HG03460 (cell line): ENCODE measurements around the gene KCNK10.

ENCODE experiments used
- ATAC-seq: cut with Tn5 transposase; IDR thresholded peaks from one replicate; pipeline ENCODE4 v1.9.1; 2021; ENCODE audit not compliant: unreplicated experiment

KCNK10 gene

DNA sequence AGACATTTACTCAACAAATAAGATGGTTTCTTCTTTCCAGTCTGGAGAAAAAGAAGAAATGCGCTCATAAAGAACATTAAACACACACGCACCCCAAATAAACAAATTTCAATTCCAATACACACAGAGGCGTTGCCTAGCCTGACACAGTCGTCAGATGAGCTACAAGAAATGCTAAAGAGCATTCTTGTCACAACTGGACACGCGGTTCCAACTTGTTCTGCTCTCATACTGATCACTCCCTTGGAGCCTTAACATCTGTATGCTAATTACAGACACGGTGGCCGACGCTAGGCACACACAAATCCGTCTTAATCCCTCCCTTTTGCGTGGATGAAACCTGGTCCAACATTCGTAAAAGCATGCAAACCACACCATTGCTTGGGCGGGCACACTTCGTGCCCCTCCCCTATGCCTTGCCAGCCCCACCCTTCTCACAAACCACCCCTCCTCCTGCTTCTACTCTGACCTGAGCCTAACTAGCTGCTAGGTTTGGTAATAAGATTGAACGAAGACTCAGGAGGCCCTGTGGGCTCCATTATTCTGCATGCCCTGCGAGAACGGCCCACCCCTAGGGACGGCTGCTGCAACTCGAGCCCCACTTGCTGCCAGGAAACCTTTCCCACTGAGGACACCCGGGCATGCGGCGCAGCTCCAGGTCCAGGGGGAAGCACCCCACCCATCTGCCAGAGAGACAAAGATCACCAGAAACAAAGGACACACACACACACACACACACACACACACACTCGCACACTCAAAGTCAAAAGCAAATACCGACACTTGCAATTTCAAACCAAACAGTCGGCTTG, 1.2 kb downstream of the KCNK10 start:
- ATAC-seq = no peak

DNA sequence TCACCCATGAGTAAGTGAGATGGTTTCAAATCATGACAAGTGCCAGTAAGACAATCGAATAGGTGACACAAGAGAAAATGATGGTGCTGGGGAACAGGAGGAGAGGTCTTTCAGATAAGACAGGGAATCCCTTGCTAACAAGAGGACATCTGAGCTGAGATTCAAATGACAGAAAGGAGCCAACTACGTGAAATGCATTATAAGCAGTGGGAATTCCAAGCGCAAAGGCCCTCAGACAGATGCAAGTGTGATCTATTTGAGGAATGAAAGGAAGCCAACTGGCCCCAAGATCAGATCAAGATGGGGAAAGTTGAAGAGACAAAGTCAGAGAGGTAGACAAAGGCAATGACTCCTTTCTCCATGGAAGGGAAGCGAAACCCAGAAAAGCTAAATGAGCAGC, 4.7 kb downstream of the KCNK10 start:
- no peak for ATAC-seq

DNA sequence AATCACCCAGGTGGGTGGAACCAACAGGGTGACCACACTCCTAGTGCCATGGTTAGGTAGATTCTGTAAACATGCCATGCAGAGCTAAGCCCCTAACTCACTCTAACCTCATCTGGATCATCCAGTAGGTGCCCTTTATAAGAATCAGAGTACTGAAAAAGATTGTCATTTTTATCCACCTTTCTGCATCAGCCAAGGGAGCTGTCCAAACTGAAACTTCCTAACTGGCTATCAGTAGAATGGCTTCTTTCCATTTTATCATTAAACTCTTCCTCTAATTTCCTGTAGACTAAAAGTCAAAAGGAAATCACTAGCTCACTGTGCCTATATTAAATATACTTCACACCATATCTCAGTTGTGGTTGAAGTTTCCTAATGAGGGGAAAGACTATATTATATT, 6.5 kb downstream of the KCNK10 start:
- no peak for ATAC-seq

DNA sequence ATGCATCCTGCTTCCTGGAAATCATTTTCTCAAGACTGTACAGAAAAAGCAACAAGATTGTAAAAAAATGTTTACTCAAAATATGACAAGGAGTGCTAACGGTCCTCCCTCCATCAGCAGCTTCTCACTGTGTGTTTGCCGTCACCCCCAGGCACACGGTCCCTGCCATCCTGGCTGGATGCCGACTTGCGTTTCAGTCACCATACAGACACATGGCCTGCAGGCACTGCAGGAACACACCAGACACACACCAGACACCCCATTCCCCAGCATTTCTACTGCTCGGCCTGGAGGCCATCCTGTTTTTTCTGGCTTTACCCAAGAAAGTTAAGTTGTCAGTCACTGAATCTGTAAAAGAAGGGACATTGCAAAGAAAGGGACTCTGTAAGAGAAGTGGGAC, 10.8 kb downstream of the KCNK10 start:
- ATAC-seq = no peak

DNA sequence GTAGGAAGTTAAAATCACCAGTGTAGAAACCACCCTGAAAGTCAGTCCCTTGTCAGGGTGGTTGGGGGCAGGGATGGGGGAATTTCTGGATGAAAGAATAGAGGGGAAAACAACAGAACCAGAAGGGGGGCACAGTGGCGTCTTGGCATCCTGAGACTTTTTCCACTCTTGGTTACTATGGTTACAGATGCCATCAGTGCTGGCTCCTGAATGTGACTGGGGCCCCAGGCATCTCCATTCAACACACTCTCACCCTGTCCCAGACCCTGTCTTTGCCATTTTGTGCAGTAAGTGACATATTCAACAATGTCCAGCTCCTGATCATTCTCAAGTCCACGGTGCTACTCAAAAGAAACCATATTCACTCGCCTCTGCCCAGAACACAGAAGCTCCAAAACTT, 11.3 kb downstream of the KCNK10 start:
- ATAC-seq = no peak

DNA sequence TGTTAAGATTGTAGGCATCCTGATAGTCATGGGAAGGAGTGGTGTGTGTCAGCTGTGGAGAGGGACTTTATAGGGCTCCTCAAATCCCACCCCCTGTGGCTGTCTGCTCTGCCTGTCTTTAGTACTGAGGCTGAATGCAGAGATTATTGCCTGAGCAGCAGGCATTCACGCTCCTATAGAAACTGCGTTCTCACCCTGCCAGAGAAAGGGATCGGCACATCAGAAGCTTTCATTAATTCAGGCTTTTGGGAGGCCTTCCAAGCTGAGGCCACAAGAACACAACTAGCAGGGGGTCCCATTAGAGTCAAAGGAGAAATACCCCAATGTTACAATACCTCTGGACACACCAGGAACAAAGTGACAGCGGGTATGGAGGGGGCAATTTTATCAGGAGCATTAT, 12.6 kb downstream of the KCNK10 start:
- no peak for ATAC-seq

DNA sequence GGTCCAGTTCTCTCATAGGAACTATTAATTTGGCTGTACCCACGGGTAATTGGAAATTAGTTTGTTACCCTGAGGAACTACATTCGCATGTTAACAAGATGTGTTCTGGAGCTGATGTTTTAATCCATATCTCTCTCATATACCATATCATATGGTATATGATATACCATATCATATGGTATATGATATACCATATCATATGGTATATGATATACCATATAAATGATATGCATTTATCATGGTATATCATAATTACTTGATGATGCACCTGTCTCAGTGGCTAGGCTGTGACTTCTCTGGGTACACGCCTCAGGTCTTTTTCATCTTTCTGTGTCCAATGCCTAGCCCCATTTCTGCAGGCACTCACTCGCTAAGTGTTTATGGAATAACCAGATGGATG, 13.0 kb downstream of the KCNK10 start:
- ATAC-seq = no peak

DNA sequence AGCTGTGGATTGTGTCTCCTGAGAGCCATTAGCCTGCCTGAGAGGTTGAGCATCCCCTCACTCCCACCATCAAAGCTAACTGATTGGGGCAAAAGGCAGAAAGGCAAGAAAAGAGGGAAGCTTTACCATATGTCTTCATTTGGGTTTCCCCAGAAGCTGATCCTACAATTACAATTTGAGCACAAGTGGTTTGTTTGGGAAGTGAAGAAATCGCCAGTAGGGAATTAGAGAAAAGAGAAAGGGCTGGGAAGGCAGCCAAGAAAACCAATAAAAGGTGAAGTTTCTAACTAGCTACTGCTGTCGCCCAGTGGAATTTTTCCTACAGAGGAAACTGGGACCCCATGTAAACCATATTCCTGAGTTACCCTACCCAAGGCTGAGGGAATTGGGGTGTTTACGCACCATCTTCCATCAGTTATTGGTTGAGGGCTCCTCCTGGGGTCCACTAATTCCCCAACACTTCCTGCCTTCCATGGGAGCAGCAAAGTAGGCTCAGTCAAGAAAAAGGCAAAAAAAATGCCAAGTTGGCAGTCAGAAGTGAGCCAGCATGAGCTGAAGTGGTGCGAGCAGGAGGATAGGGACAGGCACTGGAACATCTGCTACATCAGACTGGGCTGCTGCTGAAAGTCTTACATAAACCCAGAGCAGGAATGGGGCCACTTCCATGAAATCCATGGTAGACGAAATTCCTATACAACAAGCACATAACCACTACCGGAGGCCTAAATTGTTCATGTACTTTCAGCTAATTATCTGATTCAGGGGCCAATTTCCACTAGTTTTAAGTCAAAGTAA, 17.3 kb downstream of the KCNK10 start:
- ATAC-seq = no peak

DNA sequence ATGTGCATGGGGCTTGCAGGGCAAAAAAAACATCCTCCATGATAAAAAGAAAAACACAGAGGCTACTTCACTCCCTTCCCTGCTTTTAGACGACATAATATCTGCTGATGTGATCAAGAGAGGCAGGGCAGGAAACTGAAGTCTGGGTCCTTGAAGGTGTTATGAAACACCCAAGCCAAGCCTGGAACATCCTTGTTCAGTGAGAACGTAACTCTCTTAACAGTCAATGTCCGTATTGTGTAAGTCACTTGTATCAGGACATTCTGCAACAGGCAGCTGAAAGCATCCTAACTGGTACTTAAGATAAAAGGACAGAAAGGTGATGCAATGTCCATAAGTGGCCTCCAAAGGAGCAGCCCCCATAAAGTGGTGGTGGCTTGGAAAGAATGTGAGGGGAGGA, 20.0 kb downstream of the KCNK10 start:
- ATAC-seq = no peak

DNA sequence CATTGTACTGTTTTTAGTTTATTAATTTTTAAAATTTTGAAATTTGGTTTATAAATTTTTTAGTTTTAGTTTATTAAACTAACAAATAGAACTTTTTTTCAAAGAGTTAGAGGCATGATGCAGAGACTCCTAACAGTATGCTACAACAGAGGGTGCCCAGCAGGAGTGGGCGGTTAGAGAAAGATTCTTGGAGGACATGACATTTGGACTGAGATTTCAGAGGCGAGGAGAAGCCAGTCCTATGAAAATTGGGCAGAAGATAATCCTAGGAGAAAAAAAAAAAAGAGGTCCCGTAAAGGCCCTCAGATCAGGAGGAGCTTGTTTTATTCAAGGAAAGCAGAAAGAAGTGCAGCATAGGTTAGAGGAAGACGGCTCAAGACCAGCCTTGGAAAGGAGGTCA, 21.7 kb downstream of the KCNK10 start:
- no peak for ATAC-seq

DNA sequence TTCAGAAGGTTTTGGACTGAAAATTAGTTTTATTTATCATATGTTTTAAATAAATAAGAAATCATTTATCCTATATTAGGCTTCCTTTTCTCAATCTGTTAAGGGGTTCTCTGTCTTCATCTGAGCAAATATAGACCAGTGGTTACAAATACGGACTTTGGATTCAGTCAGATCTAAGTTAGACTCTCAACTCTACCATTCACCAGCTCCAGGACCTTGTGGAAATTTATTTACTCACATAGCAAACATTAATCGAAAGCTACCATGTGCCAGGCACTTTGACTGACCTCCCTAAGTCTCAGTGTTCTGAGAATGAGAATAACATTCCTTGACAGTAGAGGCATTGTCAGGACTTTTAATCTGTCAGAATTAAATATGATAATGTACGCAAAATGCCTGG, 22.3 kb downstream of the KCNK10 start:
- ATAC-seq = no peak

DNA sequence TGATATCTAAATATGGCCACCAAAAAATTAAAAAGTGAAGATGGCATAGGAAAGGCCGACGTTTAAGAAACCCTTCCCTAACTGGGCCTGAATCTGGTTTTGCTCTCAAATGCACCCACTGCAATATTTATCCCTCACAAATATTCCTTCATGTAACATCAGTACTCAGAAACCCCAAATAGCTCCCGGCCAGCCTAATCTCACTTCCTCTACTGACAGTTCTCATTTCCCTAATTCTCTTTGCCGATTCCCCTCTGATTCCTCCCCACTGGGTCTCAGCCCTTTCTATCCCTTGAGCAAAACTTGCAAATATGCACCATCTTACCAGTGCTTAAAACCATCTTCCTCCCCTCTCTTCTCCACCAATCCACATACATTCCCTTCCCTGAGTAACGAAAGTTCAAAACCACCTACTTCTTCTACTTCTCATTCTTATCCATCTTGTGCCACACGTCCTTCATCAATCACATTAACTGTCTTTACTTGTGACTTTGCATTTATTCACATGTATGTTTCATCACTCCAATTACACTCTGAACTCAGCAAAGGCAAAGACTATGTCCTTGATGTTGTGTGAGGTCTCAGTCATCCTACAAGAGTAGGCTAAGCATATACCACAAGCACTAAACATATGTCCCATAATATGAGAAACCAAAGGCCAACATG, 23.1 kb downstream of the KCNK10 start:
- no peak for ATAC-seq

DNA sequence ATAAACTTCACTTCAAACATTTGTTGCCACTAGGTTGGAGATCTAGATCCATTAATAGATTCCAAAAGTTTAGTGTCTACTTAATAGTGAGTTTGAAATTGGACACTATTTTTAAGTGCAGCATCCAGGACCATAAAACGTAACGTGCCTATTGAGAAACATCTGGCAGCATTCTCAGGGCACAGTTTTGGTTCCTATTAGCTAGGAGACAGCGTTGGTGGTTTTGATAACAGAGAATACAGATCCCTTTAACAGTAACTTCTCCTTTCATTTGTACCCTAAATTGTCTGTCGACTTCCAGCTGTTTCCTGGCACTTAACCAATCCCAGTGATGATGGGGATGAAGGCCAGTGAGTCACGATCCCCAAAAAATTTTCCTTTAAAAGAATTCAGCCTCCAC, 25.8 kb downstream of the KCNK10 start:
- no peak for ATAC-seq

DNA sequence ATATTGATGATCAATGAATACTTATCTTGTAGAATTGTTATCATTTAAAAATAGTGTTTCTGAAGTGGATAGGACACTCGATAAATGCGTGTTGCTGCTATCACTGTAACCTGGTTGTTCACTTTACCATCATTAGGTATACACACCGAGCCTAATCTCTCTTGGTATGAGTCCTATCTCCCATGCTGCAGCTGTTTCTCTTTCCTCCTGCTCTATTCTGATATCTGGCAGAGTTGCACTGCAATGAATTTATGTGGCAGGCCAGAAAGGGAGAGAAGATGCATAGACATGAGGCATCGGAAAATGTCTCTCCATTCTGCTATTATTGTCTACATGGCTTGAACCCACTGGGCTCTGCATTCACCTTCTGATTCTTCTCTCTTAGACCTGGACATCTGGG, 26.7 kb downstream of the KCNK10 start:
- ATAC-seq = no peak

DNA sequence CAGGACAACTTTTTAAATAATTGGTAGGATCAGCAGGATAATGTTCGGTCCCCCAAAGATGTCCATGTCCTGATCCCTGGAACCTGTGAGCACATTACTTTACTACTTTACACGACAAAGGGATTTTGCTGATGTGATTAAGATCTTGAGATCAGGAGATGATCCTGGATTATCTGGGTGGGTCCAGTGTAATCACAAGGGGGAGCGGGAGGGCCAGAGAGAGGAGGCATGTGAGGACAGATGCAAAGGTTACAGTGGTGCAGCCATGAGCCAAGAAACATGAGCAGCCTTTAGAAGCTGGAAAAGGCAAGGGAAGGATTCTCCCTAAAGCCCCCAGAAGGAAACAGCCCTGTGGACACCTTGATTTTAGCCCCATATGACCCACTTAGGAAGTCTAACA, 33.1 kb downstream of the KCNK10 start:
- ATAC-seq = no peak

DNA sequence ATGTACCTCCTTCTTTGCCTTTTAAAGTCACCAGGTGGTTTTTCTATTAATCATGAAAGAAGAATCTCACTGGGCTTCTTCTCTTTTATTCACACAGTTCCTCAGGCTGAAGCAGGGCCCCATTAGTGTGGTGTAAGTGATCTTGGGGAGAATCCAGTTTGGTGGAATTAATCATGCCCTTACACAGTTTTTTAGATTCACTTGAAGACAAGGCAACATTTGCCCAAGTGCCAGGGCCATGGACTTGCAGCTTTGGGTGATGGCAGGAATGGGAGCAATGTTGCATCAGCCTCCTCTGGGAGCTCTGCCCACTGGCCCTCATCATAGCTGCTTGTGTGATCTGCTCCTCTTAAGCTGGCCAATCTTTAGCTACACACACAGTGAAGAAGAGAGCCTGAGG, 33.8 kb downstream of the KCNK10 start:
- ATAC-seq = no peak

DNA sequence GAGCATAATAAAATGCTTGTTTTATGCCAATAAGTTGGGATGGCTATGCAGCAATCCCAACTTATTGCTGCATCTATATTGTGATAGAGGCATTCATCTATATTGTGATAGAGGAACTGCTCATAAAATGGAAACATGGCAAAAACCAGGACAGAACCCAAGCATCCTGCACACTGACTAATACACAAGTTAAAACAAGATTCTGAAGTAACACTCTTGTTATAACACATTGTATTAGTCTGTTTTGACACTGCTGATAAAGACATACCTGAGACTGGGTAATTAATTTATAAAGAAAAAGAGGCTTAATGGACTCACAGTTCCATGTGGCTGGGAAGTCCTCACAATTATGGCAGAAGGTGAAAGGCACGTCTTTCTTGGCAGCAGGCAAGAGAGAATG, 36.8 kb downstream of the KCNK10 start:
- no peak for ATAC-seq

DNA sequence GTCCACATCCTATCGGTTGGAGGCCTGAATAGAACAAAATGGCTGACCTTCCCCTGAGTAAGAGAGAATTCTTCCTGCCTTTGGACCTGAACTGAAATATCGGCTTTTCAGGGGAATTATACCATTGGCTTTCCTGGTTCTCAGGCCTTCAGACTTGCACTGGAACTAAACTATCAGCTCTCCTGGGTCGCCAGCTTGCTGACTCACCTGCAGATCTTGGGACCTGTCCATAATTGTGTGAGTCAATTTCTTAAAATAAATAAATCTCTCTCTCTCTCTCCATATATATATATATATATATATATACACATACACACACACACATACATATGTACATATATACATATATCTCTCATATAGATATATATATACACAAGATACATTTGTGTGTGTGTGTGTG, 41.6 kb downstream of the KCNK10 start:
- no peak for ATAC-seq

DNA sequence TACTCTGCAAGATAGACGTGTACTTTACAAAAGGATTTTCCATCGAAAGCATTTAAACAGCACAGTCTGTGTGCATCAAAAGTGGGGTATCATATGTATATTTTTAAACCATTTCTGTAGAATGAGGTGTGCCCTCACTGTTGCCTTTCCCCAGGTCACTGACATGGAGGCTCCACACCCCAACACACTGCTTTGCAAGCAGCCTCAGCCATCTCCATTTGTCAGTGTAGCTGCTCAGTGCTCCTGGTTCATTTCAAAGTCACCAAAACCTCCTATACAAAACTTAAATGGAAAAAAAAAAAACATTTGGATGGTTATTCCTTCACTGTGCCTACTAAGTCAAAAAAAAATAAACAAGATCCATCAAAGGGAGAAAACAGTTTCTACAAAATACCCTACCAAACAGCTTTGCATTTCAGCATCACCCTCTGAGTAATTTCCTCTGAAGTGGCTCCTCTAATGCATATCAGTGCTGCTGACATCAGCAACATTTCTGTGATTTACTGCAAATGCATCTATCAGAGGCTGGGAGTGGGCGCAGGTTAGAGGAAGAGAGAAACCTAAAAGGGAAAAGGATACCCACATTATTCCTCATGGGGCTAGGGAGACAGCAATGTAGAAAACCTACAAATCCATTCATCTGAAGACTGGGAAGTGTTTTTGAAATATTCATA, 46.0 kb downstream of the KCNK10 start:
- ATAC-seq = no peak

DNA sequence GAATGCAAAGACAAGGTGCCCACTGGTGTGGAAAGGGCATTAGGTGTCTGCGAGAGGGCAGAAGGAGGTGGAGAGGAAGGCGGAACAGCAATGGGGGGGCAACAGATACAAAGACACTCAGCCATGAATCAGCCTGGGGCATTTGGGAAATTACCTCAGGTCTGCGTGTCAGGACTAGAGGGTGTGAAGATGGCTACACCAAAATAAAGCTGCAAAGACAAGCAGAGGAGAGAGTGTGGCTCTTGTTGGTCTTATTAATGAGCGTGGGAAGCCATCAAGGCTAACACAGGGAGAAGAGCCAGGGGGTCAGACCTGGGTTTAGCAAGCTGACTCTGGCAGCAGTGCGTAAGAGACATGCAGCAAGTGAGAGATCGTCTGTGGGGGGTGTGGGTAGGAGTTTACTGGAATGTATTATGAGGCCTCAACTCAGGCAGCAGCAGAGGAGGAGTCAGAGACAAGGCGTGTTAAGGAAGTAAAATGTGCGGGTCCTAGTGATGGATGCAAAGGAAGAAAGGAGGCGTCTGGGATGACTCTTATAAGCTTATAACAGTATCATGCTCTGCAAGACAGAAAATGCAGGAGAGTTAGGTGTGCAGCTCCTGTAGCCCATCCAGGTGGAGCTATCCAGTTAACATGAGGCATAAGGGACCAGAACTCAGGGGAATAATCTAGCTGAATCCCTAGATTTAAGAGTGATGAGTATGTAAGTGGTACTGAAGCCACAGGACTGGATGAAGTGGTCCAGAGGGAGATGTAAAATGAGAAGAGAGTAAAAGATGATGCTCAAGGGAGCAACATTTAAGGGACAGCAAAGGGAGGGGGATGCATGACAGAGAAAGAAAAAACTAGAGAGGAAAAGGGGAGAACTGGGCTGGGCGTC, 50.4 kb downstream of the KCNK10 start:
- ATAC-seq = no peak
